GM19238 (cell line): ENCODE data around the gene ADGRG7.

ENCODE experiments used
- DNase-seq: peaks from one replicate; pipeline ENCODE4 v3.0.0; 2011; ENCODE audit warnings: low spot score; ENCODE audit not compliant: insufficient read length

Gene ADGRG7

GRCh38 chr3:100697723-100698285, 88.4 kb downstream of the ADGRG7 start:
- no peak for DNase-seq

- DNase-seq: no peak
Observed at GRCh38 chr3:100698736-100699135, 89.3 kb downstream of the ADGRG7 start.

DNA sequence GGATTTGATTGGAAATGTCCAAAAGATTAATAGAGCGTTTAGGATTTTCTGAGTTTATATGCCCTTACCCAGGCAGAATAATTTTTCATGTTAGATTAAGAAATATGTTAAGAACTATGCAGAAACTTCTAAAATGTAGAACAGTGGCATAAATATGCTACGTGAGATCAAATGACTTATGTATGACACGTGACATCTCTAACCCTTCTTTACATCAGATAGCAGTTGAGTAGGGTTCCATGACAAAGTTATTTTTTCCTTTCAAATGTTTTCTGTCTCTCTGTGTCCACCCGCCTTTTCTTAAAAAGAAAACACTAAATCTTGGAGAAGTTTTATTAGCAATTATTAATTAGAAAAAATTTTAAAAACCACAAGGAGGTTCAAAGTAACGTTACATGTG, 91.3 kb downstream of the ADGRG7 start:
- no peak for DNase-seq

DNA sequence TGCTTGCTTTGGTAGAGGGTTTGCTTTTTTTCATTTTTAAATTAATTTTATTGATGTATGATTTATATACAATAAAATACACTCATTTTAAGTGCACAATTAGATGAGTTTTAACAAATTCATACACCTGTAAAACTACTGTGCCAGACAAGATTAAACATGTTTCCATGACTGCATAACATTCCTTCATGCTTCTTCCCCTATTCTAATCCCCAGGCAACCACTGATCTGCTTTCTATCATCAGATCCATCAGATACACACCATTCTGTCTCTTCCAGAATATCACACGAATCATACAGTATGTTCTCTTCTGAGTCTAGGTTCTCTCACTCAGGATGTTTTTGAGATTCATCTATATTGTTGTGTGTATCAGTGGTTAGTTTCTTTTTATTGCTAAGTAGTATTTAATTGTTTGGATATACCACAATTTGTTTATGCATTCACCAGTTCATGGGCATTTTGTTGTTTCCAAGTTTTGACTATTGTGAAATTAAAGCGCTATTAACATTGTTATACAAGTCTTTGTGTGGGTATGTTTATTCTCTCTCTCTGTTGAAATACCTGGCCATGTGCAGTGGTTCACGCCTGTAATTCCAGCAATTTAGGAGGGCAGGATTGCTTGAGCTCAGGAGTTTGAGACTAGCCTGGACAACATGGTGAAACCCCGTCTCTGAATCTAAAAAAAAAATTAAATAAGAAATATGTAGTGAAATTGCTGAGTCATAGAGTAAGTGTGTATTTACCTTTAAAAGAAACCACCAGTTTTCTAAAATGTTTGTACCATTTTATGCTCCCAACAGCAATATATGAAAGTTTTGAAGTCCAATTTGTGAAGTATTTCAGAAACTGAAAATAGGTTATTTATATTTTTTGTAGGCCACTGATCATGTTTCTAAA, 92.9 kb downstream of the ADGRG7 start:
- no peak for DNase-seq

GRCh38 chr3:100702980-100703345, 93.6 kb downstream of the ADGRG7 start:
- DNase-seq: no peak

- no peak for DNase-seq
Observed at GRCh38 chr3:100703865-100704264, 94.5 kb downstream of the ADGRG7 start.

GRCh38 chr3:100706365-100706764, 97.0 kb downstream of the ADGRG7 start:
- no peak for DNase-seq

GRCh38 chr3:100708644-100708988, 99.2 kb downstream of the ADGRG7 start:
- no peak for DNase-seq

- peak; percentile 92 for DNase-seq
Observed at GRCh38 chr3:100708989-100709841, 99.8 kb downstream of the ADGRG7 start, which contains the start of gene TFG. TSS of gene TFG (plus strand) at chr3:100709494. CDS start at chr3:100713686, 4,192 bp downstream.

DNA sequence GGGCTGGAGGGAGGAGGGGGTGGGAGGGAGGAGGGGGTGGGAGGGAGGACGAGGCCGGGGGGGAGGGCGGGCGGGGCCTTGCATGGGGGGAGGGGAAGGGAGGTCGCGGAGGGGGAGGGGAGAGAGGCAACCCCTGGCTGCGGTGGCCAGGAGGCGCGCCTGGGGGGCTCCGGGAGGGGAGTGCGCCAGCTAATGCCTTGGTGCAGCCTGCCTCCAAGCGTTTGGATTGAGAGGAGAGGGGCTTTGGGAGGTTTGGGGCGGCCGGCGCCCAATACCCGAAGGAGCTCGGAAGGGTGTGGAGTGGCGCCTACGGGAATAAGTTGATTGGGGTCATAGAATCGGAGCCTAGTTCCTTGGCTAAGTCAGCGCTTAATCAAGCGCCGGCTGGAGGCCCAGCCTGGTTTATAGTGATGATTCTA, 100.5 kb downstream of the ADGRG7 start:
- DNase-seq: peak; percentile 4

- DNase-seq: peak; percentile 45
Observed at GRCh38 chr3:100710261-100710968, 101.0 kb downstream of the ADGRG7 start.

DNA sequence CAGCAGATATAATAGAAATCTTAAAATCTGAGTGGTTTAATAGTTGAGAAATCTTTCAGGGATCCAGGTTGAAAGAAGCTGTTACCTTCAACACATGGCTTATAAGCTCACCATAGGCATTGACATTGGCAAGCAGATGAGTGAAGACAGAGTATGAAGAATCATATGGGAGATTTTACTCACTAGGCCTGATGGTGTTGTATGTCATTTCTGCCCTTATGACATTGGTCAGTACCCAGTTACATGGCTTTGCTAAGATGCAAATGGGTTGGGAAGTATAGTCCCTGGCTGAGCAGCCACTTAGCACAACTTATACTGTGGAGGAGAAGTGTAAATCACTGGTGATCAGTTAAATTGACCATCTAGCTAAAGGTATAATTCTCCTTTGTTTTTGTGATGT, 105.8 kb downstream of the ADGRG7 start:
- DNase-seq: no peak

- no peak for DNase-seq
Observed at GRCh38 chr3:100717063-100717462, 107.7 kb downstream of the ADGRG7 start.

DNA sequence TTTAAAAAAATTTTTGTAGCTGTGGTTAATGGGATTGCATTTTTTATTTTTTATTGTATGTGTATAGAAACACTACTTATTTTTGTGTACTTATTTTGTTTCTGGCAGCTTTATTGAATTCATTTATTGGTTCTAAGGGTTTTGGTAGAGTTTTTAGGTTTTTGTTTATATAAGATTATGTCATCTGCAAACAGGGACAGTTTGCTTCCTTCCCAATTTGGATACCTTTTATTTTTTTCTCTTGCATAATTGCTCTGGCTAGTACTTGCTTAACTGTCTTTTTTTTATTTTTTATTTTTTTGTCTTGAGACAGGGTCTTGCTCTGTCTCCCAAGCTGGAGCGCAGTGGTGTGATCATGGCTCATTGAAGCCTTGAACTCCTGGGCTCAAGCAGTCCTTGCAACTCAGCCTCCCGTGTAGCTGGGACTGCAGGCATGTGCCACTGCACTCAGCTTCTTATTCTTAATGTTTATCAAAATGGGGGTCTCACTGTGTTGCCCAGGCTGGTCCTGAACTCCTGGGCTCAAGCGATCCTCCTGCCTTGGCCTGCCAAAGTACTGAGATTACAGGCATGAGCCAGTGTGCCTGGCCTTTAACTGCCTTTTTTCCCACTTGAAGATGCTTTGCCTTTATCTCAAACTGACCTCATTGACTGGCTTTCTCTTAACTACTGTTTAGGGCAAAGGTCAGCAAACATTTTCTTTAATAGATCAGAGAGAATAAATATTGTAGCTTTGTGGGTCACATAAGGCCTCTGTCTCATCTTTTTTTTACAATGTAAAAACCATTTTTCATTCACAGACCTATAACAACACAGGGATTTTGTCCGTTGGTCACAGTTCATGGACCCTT, 108.5 kb downstream of the ADGRG7 start:
- no peak for DNase-seq

- no peak for DNase-seq
Observed at GRCh38 chr3:100719136-100719535, 109.7 kb downstream of the ADGRG7 start.

DNA sequence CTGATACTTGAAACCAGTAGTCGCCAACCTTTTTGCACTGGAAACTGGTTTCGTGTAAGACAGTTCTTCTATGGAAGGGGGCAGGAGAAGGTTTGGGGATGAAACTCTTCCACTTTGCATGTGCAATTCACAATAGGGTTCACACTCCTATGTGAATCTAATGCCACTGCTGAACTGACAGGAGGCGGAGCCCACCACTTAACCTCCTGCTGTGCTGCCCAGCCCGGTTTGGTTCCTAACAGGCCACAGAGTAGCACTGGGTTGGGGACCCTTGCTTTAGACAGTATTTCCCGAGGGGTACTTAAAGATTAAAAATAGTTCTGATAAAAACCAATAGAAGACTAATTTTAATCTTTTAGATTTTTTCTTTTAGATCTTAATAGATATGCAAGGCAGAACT, 111.0 kb downstream of the ADGRG7 start:
- no peak for DNase-seq

DNA sequence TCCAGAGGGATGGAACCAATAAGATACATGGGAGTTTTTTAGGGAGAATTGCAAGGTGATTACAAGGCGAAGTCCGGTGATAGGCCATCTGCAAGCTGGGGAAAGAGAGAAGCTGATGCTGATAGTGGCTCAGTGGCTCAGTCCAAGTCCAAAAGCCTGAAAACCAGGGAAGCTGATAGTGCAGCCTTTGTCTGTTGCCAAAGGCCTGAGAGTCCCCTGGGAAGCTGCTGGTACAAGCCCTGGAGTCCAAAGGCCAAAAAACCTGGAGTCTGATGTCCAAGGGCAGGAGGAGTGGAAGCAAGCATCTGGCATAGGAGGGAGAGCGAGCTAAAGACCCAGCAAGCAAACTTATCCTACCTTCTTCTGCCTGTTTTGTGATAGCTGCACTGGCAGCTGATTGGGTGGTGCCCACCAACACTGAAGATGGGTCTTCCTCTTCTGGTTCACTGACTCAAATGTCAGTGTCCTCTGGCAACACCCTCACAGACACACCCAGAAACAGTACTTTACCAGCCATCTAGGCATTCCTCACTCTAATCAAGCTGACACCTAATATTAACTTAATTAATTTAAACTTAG, 116.6 kb downstream of the ADGRG7 start:
- DNase-seq: no peak

GRCh38 chr3:100726706-100727105, 117.3 kb downstream of the ADGRG7 start:
- DNase-seq: no peak

DNA sequence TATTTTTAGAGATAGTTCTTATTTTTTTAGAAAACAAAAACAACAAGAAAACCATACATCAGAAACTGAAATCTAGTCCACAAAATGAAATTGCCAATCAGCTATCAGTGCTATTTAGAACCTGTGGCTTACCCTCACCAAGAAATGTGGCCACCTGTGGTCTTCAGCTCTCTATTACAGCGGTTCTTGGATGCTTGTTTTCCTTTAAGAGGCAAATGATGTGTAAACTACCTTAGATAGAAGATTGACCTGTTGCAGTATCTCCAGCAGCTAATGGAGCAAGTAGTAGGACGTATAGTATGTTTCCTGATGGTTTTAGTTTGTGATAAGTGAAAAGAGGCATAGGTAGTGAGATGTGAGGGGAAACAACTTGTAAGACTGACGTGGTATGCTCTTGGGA, 121.1 kb downstream of the ADGRG7 start:
- DNase-seq: no peak

- DNase-seq: no peak
Observed at GRCh38 chr3:100732435-100732834, 123.0 kb downstream of the ADGRG7 start.
